Coronary artery (tissue), 2 donors: ENCODE data around the gene NUCKS1.

ENCODE experiments used
- DNase-seq: peaks from one replicate; pipeline ENCODE4 v3.0.0-alpha.2; 2017; ENCODE audit warnings: low spot score
- H3K27ac ChIP-seq, 2 donors: fragments of 200-600 bp; sonication (generic); one replicate each; pipeline ENCODE4 v1.5.1; 2016 to 2019
- H3K4me3 ChIP-seq: fragments of 200-600 bp; sonication (generic); 2 replicates; pipeline ENCODE4 v1.5.1; 2016; ENCODE audit warnings: mild to moderate bottlenecking, moderate library complexity
- TF ChIP-seq, protein P1 (sequence below): fragments of 200-600 bp; sonication (generic); IDR thresholded peaks from one replicate; pipeline ENCODE4 v1.5.1; 2019; ENCODE audit warnings: antibody characterized with exemption

Gene NUCKS1

DNA sequence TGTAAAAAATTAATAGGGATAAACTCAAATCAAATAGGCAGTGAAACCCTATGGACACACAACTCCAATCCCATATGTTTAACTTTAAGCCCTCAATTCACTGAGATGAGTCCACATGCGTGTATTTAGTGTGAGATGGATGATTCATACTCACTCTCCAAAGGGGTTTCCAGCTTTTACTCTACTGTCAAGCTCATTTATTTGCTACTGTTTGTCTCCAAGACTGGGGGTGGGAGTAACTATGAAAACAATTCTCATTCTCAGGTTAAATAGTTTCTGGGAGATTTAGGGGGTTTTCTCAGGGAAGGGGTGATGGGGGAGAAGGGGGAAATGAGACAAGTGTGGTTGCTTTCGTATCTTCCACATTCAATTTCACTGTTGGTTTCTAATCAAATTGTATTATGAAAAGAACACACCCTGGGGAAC, 22.6 kb upstream of the NUCKS1 start:
- no peak overlapping the region for H3K27ac ChIP-seq
- no peak overlapping the region for H3K4me3 ChIP-seq
- TF ChIP-seq, protein P1, sequence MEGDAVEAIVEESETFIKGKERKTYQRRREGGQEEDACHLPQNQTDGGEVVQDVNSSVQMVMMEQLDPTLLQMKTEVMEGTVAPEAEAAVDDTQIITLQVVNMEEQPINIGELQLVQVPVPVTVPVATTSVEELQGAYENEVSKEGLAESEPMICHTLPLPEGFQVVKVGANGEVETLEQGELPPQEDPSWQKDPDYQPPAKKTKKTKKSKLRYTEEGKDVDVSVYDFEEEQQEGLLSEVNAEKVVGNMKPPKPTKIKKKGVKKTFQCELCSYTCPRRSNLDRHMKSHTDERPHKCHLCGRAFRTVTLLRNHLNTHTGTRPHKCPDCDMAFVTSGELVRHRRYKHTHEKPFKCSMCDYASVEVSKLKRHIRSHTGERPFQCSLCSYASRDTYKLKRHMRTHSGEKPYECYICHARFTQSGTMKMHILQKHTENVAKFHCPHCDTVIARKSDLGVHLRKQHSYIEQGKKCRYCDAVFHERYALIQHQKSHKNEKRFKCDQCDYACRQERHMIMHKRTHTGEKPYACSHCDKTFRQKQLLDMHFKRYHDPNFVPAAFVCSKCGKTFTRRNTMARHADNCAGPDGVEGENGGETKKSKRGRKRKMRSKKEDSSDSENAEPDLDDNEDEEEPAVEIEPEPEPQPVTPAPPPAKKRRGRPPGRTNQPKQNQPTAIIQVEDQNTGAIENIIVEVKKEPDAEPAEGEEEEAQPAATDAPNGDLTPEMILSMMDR, result no peak
- DNase-seq, result no peak

DNA sequence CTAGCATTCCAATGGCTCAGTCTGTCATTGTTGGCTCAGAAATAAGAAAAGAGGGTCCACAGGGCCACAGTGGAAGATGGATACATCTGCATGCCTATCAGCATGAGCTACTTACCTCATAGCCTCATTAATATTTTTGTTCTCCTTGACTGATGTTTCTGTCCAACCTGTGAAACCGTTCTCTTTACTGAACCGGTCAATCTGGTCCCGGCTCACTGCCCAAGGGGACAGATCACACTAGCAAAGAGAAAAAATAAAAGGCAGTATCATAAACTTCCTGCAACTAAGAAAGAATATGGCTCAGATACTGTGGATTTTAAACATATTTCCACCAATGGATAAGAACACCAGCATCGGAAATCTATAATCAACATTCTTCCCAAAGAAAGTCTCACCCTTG, 20.6 kb upstream of the NUCKS1 start:
- Histone ChIP-seq H3K27ac (no peak overlapping the region), H3K4me3 (no peak overlapping the region)
- no peak for DNase-seq
- TF ChIP-seq, protein P1, result no peak

DNA sequence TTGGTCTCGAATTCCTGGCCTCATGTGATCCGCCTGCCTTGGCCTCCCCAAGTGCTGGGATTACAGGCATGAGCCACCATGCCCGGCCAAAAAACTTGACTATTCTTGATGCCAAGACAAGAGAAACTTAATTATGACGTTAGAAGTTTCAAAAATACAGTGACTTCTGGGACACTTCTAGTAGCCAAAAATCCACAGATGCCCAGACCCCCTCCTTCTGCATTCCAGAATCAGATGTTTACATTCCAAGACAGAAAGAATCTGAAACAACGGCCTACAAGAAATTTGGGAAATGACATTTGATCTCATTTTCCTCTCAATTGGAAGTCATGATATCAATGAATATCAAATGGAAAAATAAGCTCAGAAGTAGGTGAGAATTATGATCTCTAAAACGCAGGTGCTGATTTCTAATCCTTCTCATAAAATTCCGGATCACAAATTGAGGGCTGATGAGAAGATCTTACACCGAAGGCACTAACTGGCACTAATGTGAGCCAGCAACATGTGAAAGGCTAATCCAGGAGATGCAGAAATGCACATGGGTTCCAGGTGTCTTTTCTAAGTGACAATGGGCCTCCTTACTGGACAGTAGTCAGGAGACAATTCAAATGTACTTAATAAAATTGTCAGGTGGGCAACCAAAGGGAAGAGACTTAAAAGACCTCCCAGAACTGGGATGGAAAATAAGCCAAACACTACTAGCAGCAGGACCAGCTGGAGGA, 19.8 kb upstream of the NUCKS1 start:
- TF ChIP-seq, protein P1, result no peak
- DNase-seq, result no peak
- H3K4me3 ChIP-seq, result no peak overlapping the region
- no peak overlapping the region for H3K27ac ChIP-seq

- no peak for DNase-seq
- no peak overlapping the region for H3K27ac ChIP-seq
- H3K4me3 ChIP-seq, result no peak overlapping the region
- TF ChIP-seq, protein P1, result no peak
Measured at GRCh38 chr1:205767248-205767647, 17.3 kb upstream of the NUCKS1 start.

DNA sequence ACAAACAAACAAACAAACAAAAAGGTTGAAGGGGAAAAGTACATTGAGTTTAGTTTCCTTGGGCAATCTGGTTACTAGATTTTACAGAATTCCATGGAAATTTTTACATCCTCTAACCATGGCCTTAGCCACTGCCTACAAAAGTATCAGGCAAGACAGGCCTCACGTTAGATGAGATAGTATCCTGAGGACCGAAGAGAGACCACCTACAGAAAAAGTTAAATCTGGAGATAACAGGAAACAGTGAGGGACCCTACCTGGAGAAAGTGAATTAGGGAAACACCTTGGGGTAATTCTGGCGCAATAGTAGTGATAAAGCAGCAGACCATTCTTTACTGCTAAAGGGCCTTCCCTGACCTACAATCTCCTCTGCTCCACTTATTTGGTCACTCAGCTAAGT, 16.6 kb upstream of the NUCKS1 start:
- TF ChIP-seq, protein P1, result no peak
- DNase-seq, result no peak
- H3K4me3 ChIP-seq, result no peak overlapping the region
- no peak overlapping the region for H3K27ac ChIP-seq

- Histone ChIP-seq H3K4me3 (no peak overlapping the region), H3K27ac (no peak overlapping the region)
- TF ChIP-seq, protein P1, result no peak
- no peak for DNase-seq
Measured at GRCh38 chr1:205766038-205766437, 16.1 kb upstream of the NUCKS1 start.

GRCh38 chr1:205764578-205764977, 14.6 kb upstream of the NUCKS1 start:
- TF ChIP-seq, protein P1, result no peak
- no peak overlapping the region for H3K27ac ChIP-seq
- H3K4me3 ChIP-seq, result no peak overlapping the region
- DNase-seq, result no peak
